HepG2 (cell line): ENCODE results near the gene PADI2. TPM values are rescaled to one million over a fixed set of nuclear protein-coding genes. Genes with fewer than 3 reads are reported as not detected.

Experiments used
- ATAC-seq: fragments of 200-7000 bp; cut with Tn5 transposase; 3 replicates; pipeline ENCODE4 v1.9.1; 2020; ENCODE audit warnings: mild to moderate bottlenecking, moderate library complexity
- BruUV-seq: library from RNA; stranded (reverse); fragments of 400-500 nt; replicated peaks from 2 replicates; lab custom pipeline; 2021; lab: Mats Ljungman, UMichigan
- CTCF ChIA-PET: fragments of 300-600 bp; formaldehyde crosslinking; extraction: SDS; loops from one replicate; lab custom pipeline; 2021; ENCODE audit warnings: low total read pairs, inconsistent platforms, low intra/inter-chr PET ratio; lab: Yijun Ruan, JAX
- POLR2A ChIA-PET: fragments of 350-600 bp; sonication (Branson Sonifier 250); formaldehyde crosslinking; loops from one replicate; lab custom pipeline; 2020; ENCODE audit warnings: antibody characterized with exemption, inconsistent platforms; lab: Yijun Ruan, JAX
- DNase-seq: peaks from one replicate; pipeline ENCODE4 v3.0.0-alpha.2; 2015; ENCODE audit warnings: low spot score
- FAIRE-seq: peaks from 3 replicates; lab custom pipeline; 2011; peaks lifted over from hg19 to GRCh38; lab: Jason Lieb, UNC
- H2AFZ ChIP-seq: one replicate; pipeline ENCODE4 v1.6.1; 2011; ENCODE audit warnings: low read length, inconsistent platforms
- H3K27ac ChIP-seq: fragments of 300-600 bp; 3 replicates; pipeline ENCODE4 v1.8.0; 2011; ENCODE audit warnings: mixed run types, mild to moderate bottlenecking, mixed read lengths, low read length, inconsistent platforms; ENCODE audit not compliant: insufficient read depth; ENCODE audit errors: extremely low read length
- H3K27me3 ChIP-seq, 2 experiments: fragments of 200-600 bp in 1 of 2; 2 replicates in 1 of 2; 3 replicates in 1 of 2; pipeline versions ENCODE4 v1.6.0 to v1.8.0; 2011; ENCODE audit warnings: low read length in 2 of 2, mild to moderate bottlenecking in 2 of 2, moderate library complexity in 2 of 2, inconsistent platforms in 1 of 2; ENCODE audit not compliant: insufficient read depth in 2 of 2, control insufficient read depth in 1 of 2
- H3K36me3 ChIP-seq, 2 experiments: fragments of 200-600 bp in 1 of 2; replicated peaks in 1 of 2; 2 replicates in 1 of 2; 3 replicates in 1 of 2; pipeline versions ENCODE4 v1.5.1 to v1.8.0; 2011; ENCODE audit warnings: low read length in 2 of 2, inconsistent platforms in 1 of 2; ENCODE audit not compliant: insufficient read depth in 2 of 2, control insufficient read depth in 1 of 2
- H3K4me1 ChIP-seq: 2 replicates; pipeline ENCODE4 v1.5.1; 2012; ENCODE audit warnings: low read length, inconsistent platforms; ENCODE audit not compliant: insufficient read depth
- H3K4me2 ChIP-seq: 2 replicates; pipeline ENCODE4 v1.6.0; 2011; ENCODE audit warnings: low read depth, low read length, inconsistent platforms
- H3K4me3 ChIP-seq, 3 experiments: fragments of 200-600 bp in 1 of 3; sonication (generic), shearing (Covaris generic) in 1 of 3; replicated peaks in 1 of 3; 2 replicates each; pipeline ENCODE4 v1.5.1; 2011 to 2016; ENCODE audit warnings: low read length in 3 of 3, inconsistent platforms in 2 of 3, low read depth in 2 of 3, mild to moderate bottlenecking in 2 of 3, control low read depth in 1 of 3, mixed read lengths in 1 of 3; ENCODE audit not compliant: insufficient read depth in 1 of 3
- H3K79me2 ChIP-seq: one replicate; pipeline ENCODE4 v1.6.1; 2011; ENCODE audit warnings: low read length, inconsistent platforms; ENCODE audit not compliant: insufficient read depth
- H3K9ac ChIP-seq: 2 replicates; pipeline ENCODE4 v1.6.0; 2011; ENCODE audit warnings: mild to moderate bottlenecking, low read depth, low read length, inconsistent platforms; ENCODE audit not compliant: insufficient read depth
- H3K9me3 ChIP-seq: 2 replicates; pipeline ENCODE4 v1.5.1; 2012; ENCODE audit warnings: mild to moderate bottlenecking, low read length
- H4K20me1 ChIP-seq: 2 replicates; pipeline ENCODE4 v1.6.0; 2011; ENCODE audit warnings: inconsistent platforms, mild to moderate bottlenecking, low read length, moderate library complexity; ENCODE audit not compliant: insufficient read depth
- CBX5 ChIP-seq: sonication (generic); formaldehyde crosslinking; IDR thresholded peaks from 2 replicates; pipeline ENCODE4 v1.4.0; 2020; ENCODE audit warnings: missing genetic modification reagents, borderline replicate concordance
- CENPT ChIP-seq: sonication (generic); formaldehyde crosslinking; IDR thresholded peaks from 2 replicates; pipeline ENCODE4 v1.8.0; 2022; ENCODE audit warnings: low read depth, mild to moderate bottlenecking, moderate library complexity, missing genetic modification reagents
- KLF15 ChIP-seq: sonication (generic); formaldehyde crosslinking; IDR thresholded peaks from 2 replicates; pipeline ENCODE4 v1.8.1; 2023; ENCODE audit warnings: borderline replicate concordance, mild to moderate bottlenecking, inconsistent platforms, missing genetic modification reagents, mixed read lengths
- KMT2B ChIP-seq: IDR thresholded peaks from 2 replicates; pipeline ENCODE4 v1.6.1; 2016; ENCODE audit warnings: missing genetic modification reagents, missing compliant biosample characterization
- MLLT10 ChIP-seq: sonication (generic); formaldehyde crosslinking; IDR thresholded peaks from 2 replicates; pipeline ENCODE4 v1.4.0; 2020; ENCODE audit warnings: missing genetic modification reagents
- NFAT5 ChIP-seq: sonication (generic); formaldehyde crosslinking; IDR thresholded peaks from 2 replicates; pipeline ENCODE4 v1.4.0; 2020; ENCODE audit warnings: missing genetic modification reagents
- NKX3-1 ChIP-seq: sonication (generic); formaldehyde crosslinking; IDR thresholded peaks from 2 replicates; pipeline ENCODE4 v1.5.0; 2020; ENCODE audit warnings: missing genetic modification reagents
- ZBTB25 ChIP-seq: IDR thresholded peaks from 2 replicates; pipeline ENCODE4 v1.6.1; 2018; ENCODE audit warnings: missing genetic modification reagents
- ZFP91 ChIP-seq: sonication (generic); formaldehyde crosslinking; IDR thresholded peaks from 2 replicates; pipeline ENCODE4 v1.9.0; 2022; ENCODE audit warnings: missing genetic modification reagents, mild to moderate bottlenecking, borderline replicate concordance
- ZNF280B ChIP-seq: sonication (generic); formaldehyde crosslinking; IDR thresholded peaks from 2 replicates; pipeline ENCODE4 v1.5.0; 2020; ENCODE audit warnings: missing genetic modification reagents, mild to moderate bottlenecking, borderline replicate concordance
- ZNF740 ChIP-seq: sonication (generic); formaldehyde crosslinking; IDR thresholded peaks from 2 replicates; pipeline ENCODE4 v1.4.0; 2020; ENCODE audit warnings: missing genetic modification reagents
- ZNF768 ChIP-seq: sonication (generic); formaldehyde crosslinking; IDR thresholded peaks from 2 replicates; pipeline ENCODE4 v1.4.0; 2020; ENCODE audit warnings: missing genetic modification reagents
- WGBS: methylation state at CpG from one replicate; pipeline ENCODE4 v1.1.6; 2017; ENCODE audit warnings: low lambda C conversion rate; 5-methylcytosine and 5-hydroxymethylcytosine counted together
- in situ Hi-C: cut with HindIII; loops from 2 replicates; pipeline ENCODE4 v1.10.0; 2017; ENCODE audit warnings: low pct_unique_long_range_greater_than_20kb; ENCODE audit not compliant: extremely low pct_ligation_motif_present
- intact Hi-C: fragments of 100-400 bp; cut with micrococcal nuclease; formaldehyde crosslinking; loops from one replicate; pipeline ENCODE4 v1.10.0; 2022; ENCODE audit not compliant: unreplicated experiment
- polyA plus RNA-seq, 8 experiments: library from polyadenylated mRNA; depleted of rRNA in 3 of 8; stranded (reverse) in 7 of 8; unstranded in 1 of 8; fragments of >200 nt; fragmentation: Illumina TruSeq in 4 of 8; extraction: Trizol in 4 of 8; gene quantifications; 2 replicates each; pipeline versions ENCODE4 v1.2.1 to v1.2.3, GENCODE V29; 2011 to 2016; ENCODE audit warnings: low read depth in 4 of 8, missing spikeins in 1 of 8, mixed read lengths in 1 of 8; ENCODE audit not compliant: insufficient read depth in 1 of 8
- total RNA-seq, 5 experiments: library from RNA; depleted of rRNA; stranded (reverse); fragments of >200 nt; fragmentation: Illumina TruSeq; extraction: Trizol; gene quantifications; 2 replicates each; pipeline ENCODE4 v1.2.3, GENCODE V29; 2016; ENCODE audit warnings: low read depth in 1 of 5

PADI2 gene
- total and polyA plus RNA-seq, 2 of the 13 experiments (the other 11 are each of a cell fraction or from before 2014, with no cell fraction given): not detected

GRCh38 chr1:17067069-17067426, 52.2 kb downstream of the PADI2 start:
- BruUV-seq: no TSS peak
- H3K27me3 ChIP-seq: no peaks in the 10 kb centered on the region; a peak in 2 of 5 replicates
- TF ChIP-seq MLLT10 (CRISPR knock-in tag) (no peak), ZNF740 (CRISPR knock-in tag) (no peak), ZFP91 (CRISPR knock-in tag) (no peak), KMT2B (no peak), NKX3-1 (CRISPR knock-in tag) (no peak), KLF15 (no peak), ZNF280B (CRISPR knock-in tag) (no peak), CENPT (CRISPR knock-in tag) (no peak), NFAT5 (CRISPR knock-in tag) (no peak), CBX5 (no peak), ZNF768 (no peak), ZBTB25 (no peak)

More at GRCh38 chr1:17067069-17067426, 52.2 kb downstream of the PADI2 start:
- Histone ChIP-seq H3K36me3 (no peaks in the 10 kb centered on the region), H3K79me2 (no peaks in the 10 kb centered on the region), H3K27ac (no peak overlapping the region), H3K4me2 (no peak overlapping the region), H3K9me3 (no peaks in the 10 kb centered on the region), H3K9ac (no peak overlapping the region), H3K4me1 (no peaks in the 10 kb centered on the region), H4K20me1 (no peaks in the 10 kb centered on the region), H2AFZ (no peak overlapping the region), H3K4me3 (no peak overlapping the region)
- FAIRE-seq (no peak), DNase-seq (no peak), ATAC-seq (no peak)
- ChIA-PET POLR2A (no interaction called here), CTCF (no interaction called here)
- 29% methylated on average over 3 of the region's 3 CpGs for WGBS
- in situ Hi-C loops: no loop called here
- intact Hi-C loops: no loop called here
